HUES6 (cell line): ENCODE results near the gene IL1RAPL2.

Experiments
- H3K27ac ChIP-seq: 2 replicates; pipeline ENCODE4 v1.7.0; 2013; ENCODE audit warnings: low read depth, mild to moderate bottlenecking, low read length, inconsistent platforms
- H3K27me3 ChIP-seq: 2 replicates; pipeline ENCODE4 v1.6.1; 2013; ENCODE audit warnings: low read length; ENCODE audit not compliant: control insufficient read depth, insufficient read depth
- H3K36me3 ChIP-seq: 2 replicates; pipeline ENCODE4 v1.6.1; 2013; ENCODE audit warnings: low read length; ENCODE audit not compliant: control insufficient read depth, insufficient read depth
- H3K4me1 ChIP-seq: 2 replicates; pipeline ENCODE4 v1.6.1; 2013; ENCODE audit warnings: low read length; ENCODE audit not compliant: control insufficient read depth, insufficient read depth
- H3K4me3 ChIP-seq: 2 replicates; pipeline ENCODE4 v1.5.1; 2013; ENCODE audit warnings: low read depth, low read length
- H3K9ac ChIP-seq: one replicate; pipeline ENCODE4 v1.6.1; 2013; ENCODE audit warnings: mild to moderate bottlenecking, low read length
- H3K9me3 ChIP-seq: 2 replicates; pipeline ENCODE4 v1.6.1; 2013; ENCODE audit warnings: low read depth, low read length; ENCODE audit not compliant: control insufficient read depth, insufficient read depth

IL1RAPL2 gene

DNA sequence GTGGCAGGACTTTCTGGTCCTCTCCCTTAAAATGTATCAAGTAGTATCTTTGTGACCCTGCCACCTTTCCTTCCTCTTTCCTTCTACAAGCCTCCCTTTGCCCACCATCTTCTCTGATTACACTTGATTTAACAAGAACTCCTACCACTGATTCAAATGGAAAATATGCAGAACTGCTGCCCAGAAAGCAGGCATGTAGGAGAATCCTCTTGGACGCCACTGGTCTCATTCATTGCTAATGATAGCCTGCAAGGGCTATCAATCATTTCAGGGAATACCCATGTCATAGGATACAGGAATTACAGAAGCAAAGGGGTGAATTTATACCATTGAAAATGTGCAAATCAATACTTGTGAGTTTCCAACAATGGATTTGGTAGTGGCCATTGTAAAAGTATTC lies 961.8 kb downstream of the IL1RAPL2 start:
- Histone ChIP-seq H3K27ac (no peak overlapping the region), H3K36me3 (no peaks in the 10 kb centered on the region), H3K9me3 (no peaks in the 10 kb centered on the region), H3K27me3 (no peaks in the 10 kb centered on the region; the same call in 1 of the 2 replicates), H3K4me1 (0 out of 2 replicates have a peak, but pooled peaks cover 6% of the 10 kb centered on the region), H3K4me3 (no peak overlapping the region), H3K9ac (no peak overlapping the region)

GRCh38 chrX:105533951-105534350 lies 968.0 kb downstream of the IL1RAPL2 start:
- no peaks in the 10 kb centered on the region for H3K9me3 ChIP-seq
- no peaks in the 10 kb centered on the region; the same call in 1 of the 2 replicates for H3K27me3 ChIP-seq
- H3K4me3 ChIP-seq, result no peak overlapping the region
- H3K27ac ChIP-seq, result no peak overlapping the region
- H3K4me1 ChIP-seq, result no peaks in the 10 kb centered on the region
- H3K36me3 ChIP-seq, result no peaks in the 10 kb centered on the region
- H3K9ac ChIP-seq, result no peak overlapping the region

DNA sequence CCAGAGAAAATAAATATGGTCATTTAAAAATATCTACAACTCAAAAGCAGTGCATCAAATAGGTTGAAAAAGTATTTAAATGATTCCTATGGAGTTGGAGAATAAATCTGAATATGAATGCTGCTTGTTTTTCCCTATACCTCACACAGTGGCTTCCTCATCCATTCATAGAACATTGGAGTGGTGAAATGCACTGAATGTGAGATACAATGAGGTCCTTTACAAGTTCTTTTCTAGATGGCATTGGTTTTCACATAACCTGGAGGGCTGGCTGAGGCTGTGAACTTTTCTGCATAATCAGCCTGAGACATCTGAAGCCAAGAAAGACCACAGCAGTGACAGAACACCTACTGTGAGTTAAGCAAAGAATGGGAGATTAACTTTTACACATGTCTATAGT lies 977.3 kb downstream of the IL1RAPL2 start:
- Histone ChIP-seq H3K27ac (no peak overlapping the region; the same call in 1 of the 2 replicates), H3K4me1 (peaks cover 50% of the 10 kb centered on the region), H3K27me3 (no peaks in the 10 kb centered on the region; the same call in 1 of the 2 replicates), H3K4me3 (no peak overlapping the region), H3K36me3 (no peaks in the 10 kb centered on the region), H3K9me3 (peaks cover 3% of the 10 kb centered on the region; the same call in 1 of the 2 replicates), H3K9ac (no peak overlapping the region)

DNA sequence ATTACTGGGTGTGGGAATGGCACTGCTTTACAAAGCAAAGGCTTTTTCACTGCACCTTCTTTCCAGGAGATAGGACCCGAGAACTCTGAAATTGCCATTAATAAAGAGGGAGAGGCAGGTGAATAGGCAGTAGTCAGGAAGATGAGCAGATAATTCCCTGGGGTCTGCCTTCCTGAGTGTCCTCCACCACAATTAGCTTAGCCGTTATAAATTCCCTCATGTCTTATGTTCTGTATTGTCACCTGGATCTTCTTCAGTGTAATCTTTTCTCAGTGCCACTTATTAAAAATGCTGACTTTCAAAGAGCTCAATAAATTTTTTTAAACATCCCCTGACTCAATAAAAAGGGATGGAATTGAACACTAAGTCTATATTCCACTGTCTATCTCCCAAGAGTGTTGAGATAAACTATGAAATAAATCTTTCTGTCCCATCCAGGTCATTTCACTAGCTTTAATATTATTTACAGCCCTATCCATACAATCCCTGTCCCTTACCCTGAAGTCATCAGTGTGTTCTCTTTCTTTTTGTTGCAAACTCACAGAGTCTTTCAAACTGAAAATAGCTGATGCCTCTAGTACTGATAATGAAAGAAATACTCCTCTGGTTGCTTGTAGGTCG lies 984.2 kb downstream of the IL1RAPL2 start:
- H3K9ac ChIP-seq, result no peak overlapping the region

DNA sequence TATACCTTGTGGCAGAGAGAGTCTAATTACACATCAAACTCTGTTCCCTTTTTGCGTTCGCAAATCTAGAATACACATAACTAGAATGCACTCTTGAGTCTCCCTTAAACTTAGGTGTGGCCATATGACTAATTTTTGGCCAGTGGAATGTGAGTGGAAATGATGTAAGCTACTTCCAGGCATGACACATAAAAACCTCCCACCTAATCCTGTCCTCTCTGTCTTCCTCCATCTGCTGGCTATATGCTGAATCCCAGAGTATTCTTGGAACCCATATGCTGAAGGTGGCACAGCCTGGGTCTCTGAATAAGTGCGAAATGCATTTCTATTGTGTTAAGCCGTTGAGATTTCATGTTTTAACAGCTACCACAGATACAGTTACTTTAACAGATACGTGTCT lies 986.4 kb downstream of the IL1RAPL2 start:
- Histone ChIP-seq H3K36me3 (no peaks in the 10 kb centered on the region), H3K9ac (no peak overlapping the region), H3K4me3 (no peak overlapping the region), H3K27ac (no peak overlapping the region), H3K9me3 (no peaks in the 10 kb centered on the region), H3K4me1 (no peaks in the 10 kb centered on the region), H3K27me3 (no peaks in the 10 kb centered on the region; the same call in 1 of the 2 replicates)

More for the DNA sequence above, 984.2 kb downstream of the IL1RAPL2 start:
- no peaks in the 10 kb centered on the region; the same call in 1 of the 2 replicates for H3K27me3 ChIP-seq
- H3K4me3 ChIP-seq, result no peak overlapping the region
- H3K36me3 ChIP-seq, result no peaks in the 10 kb centered on the region
- no peak overlapping the region for H3K27ac ChIP-seq
- H3K9me3 ChIP-seq, result no peaks in the 10 kb centered on the region
- peaks cover 14% of the 10 kb centered on the region; the same call in 1 of the 2 replicates for H3K4me1 ChIP-seq

DNA sequence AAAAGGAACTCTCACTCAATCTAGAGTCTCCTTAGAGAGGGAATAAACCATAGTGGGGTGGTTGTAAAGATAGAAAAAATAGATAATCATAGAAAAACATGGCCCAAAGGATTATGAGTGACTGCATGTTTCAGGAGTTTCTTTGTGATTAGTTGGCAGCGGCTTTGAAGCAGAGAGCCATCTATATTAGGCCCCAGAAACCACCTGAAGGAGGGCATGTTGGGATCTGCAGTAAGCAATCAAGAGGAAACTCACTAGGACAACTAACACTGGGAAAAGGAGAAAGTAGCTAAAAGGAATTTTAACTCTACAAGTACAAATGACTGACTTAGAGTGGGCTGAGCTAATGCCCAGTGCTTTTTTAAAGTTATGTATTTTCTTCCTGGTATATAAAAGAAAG lies 987.1 kb downstream of the IL1RAPL2 start:
- no peaks in the 10 kb centered on the region for H3K4me1 ChIP-seq
- H3K27ac ChIP-seq, result no peak overlapping the region
- H3K36me3 ChIP-seq, result no peaks in the 10 kb centered on the region
- H3K4me3 ChIP-seq, result no peak overlapping the region
- no peaks in the 10 kb centered on the region; the same call in 1 of the 2 replicates for H3K27me3 ChIP-seq
- no peaks in the 10 kb centered on the region for H3K9me3 ChIP-seq
- no peak overlapping the region for H3K9ac ChIP-seq

- Histone ChIP-seq H3K27ac (no peak overlapping the region), H3K4me3 (no peak overlapping the region), H3K27me3 (no peaks in the 10 kb centered on the region; the same call in 1 of the 2 replicates), H3K4me1 (peaks cover 5% of the 10 kb centered on the region; the same call in 1 of the 2 replicates), H3K36me3 (no peaks in the 10 kb centered on the region), H3K9me3 (no peaks in the 10 kb centered on the region), H3K9ac (no peak overlapping the region)
Measured at GRCh38 chrX:105564501-105564900, 998.5 kb downstream of the IL1RAPL2 start.

DNA sequence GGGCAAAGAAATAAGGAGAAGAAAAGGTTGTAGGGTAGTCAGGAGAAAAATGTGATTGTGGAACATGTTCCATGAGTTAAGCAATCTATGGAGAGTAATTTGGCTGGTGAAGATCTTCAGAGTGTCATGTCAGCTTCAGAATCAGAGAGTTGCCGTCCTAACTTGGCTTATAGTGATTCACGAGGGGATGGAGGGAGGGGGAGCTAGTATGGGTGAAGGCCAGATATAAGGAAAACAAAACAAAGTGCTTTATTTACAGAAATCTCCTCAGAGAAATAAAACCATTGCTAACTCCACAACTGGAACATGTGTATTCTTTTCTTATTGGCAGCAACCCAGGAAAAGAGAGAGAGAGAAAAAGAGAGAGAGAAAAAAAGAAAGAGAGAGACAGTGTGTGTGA lies 999.9 kb downstream of the IL1RAPL2 start:
- Histone ChIP-seq H3K27me3 (peaks cover 3% of the 10 kb centered on the region; the same call in 1 of the 2 replicates), H3K27ac (no peak overlapping the region), H3K9me3 (no peaks in the 10 kb centered on the region), H3K4me3 (no peak overlapping the region), H3K9ac (no peak overlapping the region), H3K4me1 (peaks cover 5% of the 10 kb centered on the region; the same call in 1 of the 2 replicates), H3K36me3 (no peaks in the 10 kb centered on the region)

- H3K4me3 ChIP-seq, result no peak overlapping the region
- peaks cover 5% of the 10 kb centered on the region; the same call in 1 of the 2 replicates for H3K4me1 ChIP-seq
- H3K36me3 ChIP-seq, result no peaks in the 10 kb centered on the region
- H3K9ac ChIP-seq, result no peak overlapping the region
- H3K27ac ChIP-seq, result no peak overlapping the region
- peaks cover 3% of the 10 kb centered on the region; the same call in 1 of the 2 replicates for H3K27me3 ChIP-seq
- no peaks in the 10 kb centered on the region for H3K9me3 ChIP-seq
Measured at GRCh38 chrX:105567082-105567481, 1001.1 kb downstream of the IL1RAPL2 start.

- Histone ChIP-seq H3K27me3 (no peaks in the 10 kb centered on the region; the same call in 1 of the 2 replicates), H3K9me3 (no peaks in the 10 kb centered on the region), H3K4me3 (no peak overlapping the region), H3K9ac (no peak overlapping the region), H3K4me1 (peaks cover 3% of the 10 kb centered on the region; the same call in 1 of the 2 replicates), H3K27ac (no peak overlapping the region), H3K36me3 (no peaks in the 10 kb centered on the region)
Measured at GRCh38 chrX:105608745-105609144, 1042.7 kb downstream of the IL1RAPL2 start.

DNA sequence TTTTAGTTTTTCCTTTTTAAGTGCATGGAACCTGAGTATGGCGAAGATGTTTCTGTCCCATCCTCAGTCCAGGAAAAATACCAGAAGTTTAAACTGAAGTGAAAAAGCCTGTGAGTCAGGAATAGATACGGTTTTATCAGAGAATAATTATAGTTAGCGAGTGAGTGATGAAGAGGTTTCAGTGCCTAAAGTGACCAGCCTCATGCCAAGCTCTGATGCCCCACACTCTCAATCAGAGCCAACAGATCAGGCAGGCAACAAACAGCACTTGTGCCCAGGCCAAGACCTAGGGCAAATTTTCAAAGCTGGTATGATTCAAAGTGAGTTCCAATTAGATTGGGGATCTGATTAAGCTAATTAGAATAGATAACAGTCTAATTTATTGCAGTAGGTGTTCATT lies 1043.5 kb downstream of the IL1RAPL2 start:
- Histone ChIP-seq H3K4me1 (peaks cover 3% of the 10 kb centered on the region; the same call in 1 of the 2 replicates), H3K36me3 (no peaks in the 10 kb centered on the region), H3K27me3 (no peaks in the 10 kb centered on the region; the same call in 1 of the 2 replicates), H3K9ac (no peak overlapping the region), H3K27ac (no peak overlapping the region), H3K9me3 (no peaks in the 10 kb centered on the region), H3K4me3 (no peak overlapping the region)
